Testis (tissue), 3 donors: ENCODE data around the gene AQP6. TPM values are rescaled to one million over a fixed set of nuclear protein-coding genes. Genes with fewer than 3 reads are reported as not detected.

ENCODE experiments used
- DNase-seq: peaks from one replicate; pipeline ENCODE4 v3.0.0-alpha.2; 2019
- H3K27ac ChIP-seq, 2 donors: fragments of 200-600 bp; sonication (generic); one replicate each; pipeline ENCODE4 v1.5.1; 2019
- H3K27me3 ChIP-seq: fragments of 200-600 bp; sonication (generic); one replicate; pipeline ENCODE4 v1.5.1; 2019
- H3K36me3 ChIP-seq: fragments of 200-600 bp; sonication (generic); one replicate; pipeline ENCODE4 v1.5.1; 2017; ENCODE audit warnings: low read depth; ENCODE audit errors: missing control alignments
- H3K4me1 ChIP-seq: fragments of 200-600 bp; sonication (generic); one replicate; pipeline ENCODE4 v1.5.1; 2019
- H3K4me3 ChIP-seq, 2 donors: fragments of 200-600 bp; sonication (generic); one replicate each; pipeline ENCODE4 v1.5.1; 2017 to 2019
- H3K9me3 ChIP-seq: fragments of 200-600 bp; sonication (generic); one replicate; pipeline ENCODE4 v1.5.1; 2017
- CTCF ChIP-seq, 3 experiments: fragments of 450-650 bp in 2 of 3; fragments of 200-600 bp in 1 of 3; sonication (generic) in 1 of 3; IDR thresholded peaks; one replicate each; pipeline ENCODE4 v1.5.1; 2016 to 2019; ENCODE audit warnings: antibody characterized with exemption in 3 of 3, mild to moderate bottlenecking in 2 of 3, moderate library complexity in 1 of 3
- POLR2A ChIP-seq: fragments of 450-650 bp; IDR thresholded peaks from one replicate; pipeline ENCODE4 v1.6.1; 2017; ENCODE audit warnings: antibody characterized with exemption, mild to moderate bottlenecking, moderate library complexity
- WGBS, 2 donors: methylation state at CpG; one replicate each; pipeline ENCODE4 v1.1.5; 2018; 5-methylcytosine and 5-hydroxymethylcytosine counted together
- intact Hi-C: fragments of 100-400 bp; cut with DNase I; formaldehyde crosslinking; loops from one replicate; pipeline ENCODE4 v1.15.1; 2023; ENCODE audit warnings: low total_unique reads
- polyA plus RNA-seq: library from polyadenylated mRNA; stranded (reverse); fragments of 350-450 nt; fragmentation: Illumina TruSeq; extraction: RNeasy Lipid Tissue Mini Kit (QIAGEN cat#74804); gene quantifications from one replicate; pipeline ENCODE4 v1.2.3, GENCODE V29; 2014; ENCODE audit warnings: low read depth, low replicate concordance; ENCODE audit not compliant: insufficient read depth
- total RNA-seq, 2 donors: library from RNA; depleted of rRNA; stranded (reverse); fragments of >200 nt; gene quantifications; one replicate each; pipeline ENCODE4 v1.2.3, GENCODE V29; 2016

The AQP6 gene
- total and polyA plus RNA-seq, 3 donors from 2014 or later, result 1.7 to 3.1 (median 2.2) TPM

GRCh38 chr12:49979016-49979586 lies 6.4 kb downstream of the AQP6 start:
- no peaks in the 10 kb centered on the region for H3K9me3 ChIP-seq
- no peaks in the 10 kb centered on the region for H3K36me3 ChIP-seq
- 89 to 95% methylated on average over 10 of the region's 10 CpGs for WGBS, 2 donors
- no peak for DNase-seq
- no peaks in the 10 kb centered on the region for H3K27me3 ChIP-seq
- intact Hi-C loops, result no loop called here
- H3K4me1 ChIP-seq, result peaks cover 19% of the 10 kb centered on the region
- no peak overlapping the region for H3K4me3 ChIP-seq
- H3K27ac ChIP-seq, result no peak overlapping the region
- TF ChIP-seq CTCF (IDR thresholded peaks at IDR 0.05) (no peak), POLR2A (no peak)

GRCh38 chr12:49979791-49980190 lies 7.0 kb downstream of the AQP6 start:
- H3K4me3 ChIP-seq, result no peak overlapping the region
- WGBS, 2 donors, result 86 to 94% methylated on average over 3 of the region's 3 CpGs
- H3K36me3 ChIP-seq, result no peaks in the 10 kb centered on the region
- intact Hi-C loops, result no loop called here
- H3K9me3 ChIP-seq, result no peaks in the 10 kb centered on the region
- H3K27me3 ChIP-seq, result no peaks in the 10 kb centered on the region
- H3K27ac ChIP-seq, result no peak overlapping the region
- TF ChIP-seq CTCF (IDR thresholded peaks at IDR 0.05) (no peak), POLR2A (no peak)
- H3K4me1 ChIP-seq, result peaks cover 14% of the 10 kb centered on the region
- DNase-seq, result no peak

- H3K36me3 ChIP-seq, result no peaks in the 10 kb centered on the region
- H3K27me3 ChIP-seq, result no peaks in the 10 kb centered on the region
- H3K4me1 ChIP-seq, result peaks cover 7% of the 10 kb centered on the region
- no peak for TF ChIP-seq CTCF (IDR thresholded peaks at IDR 0.05)
- no peak for TF ChIP-seq POLR2A
- intact Hi-C loops, result no loop called here
- no peaks in the 10 kb centered on the region for H3K9me3 ChIP-seq
- no peak overlapping the region for H3K27ac ChIP-seq
- DNase-seq, result no peak
- 86 to 93% methylated on average over 10 of the region's 10 CpGs for WGBS, 2 donors
- H3K4me3 ChIP-seq, result no peak overlapping the region
These were observed 8.0 kb downstream of the AQP6 start for GRCh38 chr12:49980501-49981349.

- Histone ChIP-seq H3K27me3 (no peaks in the 10 kb centered on the region), H3K27ac (no peak overlapping the region), H3K4me1 (peaks cover 7% of the 10 kb centered on the region), H3K9me3 (no peaks in the 10 kb centered on the region), H3K36me3 (no peaks in the 10 kb centered on the region), H3K4me3 (no peak overlapping the region)
- TF ChIP-seq POLR2A (no peak), CTCF (IDR thresholded peaks at IDR 0.05) (no peak)
- intact Hi-C loops, result no loop called here
- no peak for DNase-seq
- WGBS, 2 donors, result 64 to 71% methylated on average over 7 of the region's 7 CpGs
These were observed 9.7 kb downstream of the AQP6 start for GRCh38 chr12:49982246-49983087.
